ENCODE measurements around the gene SPATC1L. TPM values are rescaled to one million over a fixed set of nuclear protein-coding genes. Genes with fewer than 3 reads are reported as not detected.

The SPATC1L gene
- total RNA-seq, 1 donor from 2014 or later: 58.7 TPM

DNA sequence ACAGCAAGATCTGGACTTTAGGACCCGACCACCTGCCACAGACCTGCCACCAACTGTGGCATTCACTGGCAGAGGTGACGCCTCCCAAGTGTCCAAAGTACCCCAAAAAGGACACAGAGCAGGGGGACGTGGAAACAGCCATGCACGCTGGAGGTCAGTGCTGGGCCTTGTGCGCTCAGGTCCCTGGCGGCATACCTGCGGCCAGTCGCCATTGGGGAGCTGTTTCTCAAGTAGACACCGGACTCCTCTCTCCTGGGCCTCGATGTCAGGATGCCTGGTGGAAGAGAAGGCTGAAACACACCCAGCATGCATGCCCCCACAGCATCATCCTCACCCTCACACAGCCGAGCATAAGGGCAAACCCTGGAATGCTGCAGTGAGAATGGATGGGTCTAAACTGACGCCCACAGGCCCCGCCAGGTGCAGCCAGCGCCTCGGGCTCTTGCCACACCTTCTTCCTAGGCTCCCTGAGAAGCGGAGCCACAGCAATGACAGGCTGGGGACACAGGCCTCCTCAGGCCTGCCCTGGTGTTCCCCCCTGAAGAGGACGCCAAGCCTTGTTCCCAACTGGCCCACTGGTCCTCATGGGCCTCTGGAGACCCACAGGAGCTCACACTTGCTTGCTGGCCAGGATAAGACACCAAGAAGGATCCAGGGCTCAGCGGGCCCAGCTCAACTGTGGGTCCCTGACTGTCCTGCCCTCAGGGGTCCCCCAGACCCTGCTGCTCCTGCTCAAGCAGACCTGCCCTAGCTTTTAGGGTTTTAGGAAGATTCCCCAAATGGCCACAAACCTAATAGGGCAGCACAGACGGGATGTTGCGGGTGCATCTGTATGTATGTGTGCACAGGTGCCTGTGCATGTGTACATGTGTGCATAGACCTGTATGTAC is 7.7 kb upstream of the SPATC1L start:
- DNase-seq: no peak
- Mint-ChIP-seq H3K27me3 (ENCODE audit: unreplicated experiment) (peaks cover 41% of the 10 kb centered on the region), H3K27ac (ENCODE audit: unreplicated experiment) (peak overlapping the region; percentile 68), H3K9me3 (ENCODE audit: unreplicated experiment) (peaks cover 18% of the 10 kb centered on the region), H3K4me3 (ENCODE audit: unreplicated experiment) (no peak overlapping the region), H3K4me1 (ENCODE audit: low read depth, unreplicated experiment) (peaks cover 51% of the 10 kb centered on the region), H3K36me3 (ENCODE audit: unreplicated experiment) (peaks cover 3% of the 10 kb centered on the region)
- no peak for TF ChIP-seq CTCF (IDR thresholded peaks at IDR 0.05; ENCODE audit: partially characterized antibody, unreplicated experiment)

DNA sequence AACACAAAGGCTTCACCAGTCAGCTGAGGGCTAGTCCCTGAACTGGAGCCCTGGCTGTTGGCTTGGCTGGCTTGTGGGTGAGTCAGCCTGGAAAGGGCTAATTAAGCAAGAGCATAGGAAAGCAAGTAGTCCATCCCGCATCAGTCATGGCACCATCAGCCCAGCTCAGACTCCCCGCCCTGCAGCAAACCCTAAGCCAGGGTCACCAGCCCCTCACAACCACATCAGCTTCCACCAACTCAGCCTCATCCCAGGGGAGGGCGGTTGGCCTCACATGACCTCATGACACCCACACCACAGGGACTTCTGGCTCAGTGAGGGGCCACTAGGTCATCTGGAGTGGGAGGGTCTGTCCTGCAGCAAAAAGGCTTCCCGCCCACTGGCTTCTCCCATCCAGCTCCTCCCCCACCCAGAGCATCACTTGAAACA is 7.0 kb upstream of the SPATC1L start:
- H3K36me3 Mint-ChIP-seq (ENCODE audit: unreplicated experiment): peaks cover 3% of the 10 kb centered on the region
- no peak overlapping the region for H3K4me3 Mint-ChIP-seq (ENCODE audit: unreplicated experiment)
- peaks cover 18% of the 10 kb centered on the region for H3K9me3 Mint-ChIP-seq (ENCODE audit: unreplicated experiment)
- no peak for DNase-seq
- TF ChIP-seq CTCF (IDR thresholded peaks at IDR 0.05; ENCODE audit: partially characterized antibody, unreplicated experiment): no peak
- peak overlapping the region; percentile 80 for H3K27ac Mint-ChIP-seq (ENCODE audit: unreplicated experiment)
- peaks cover 38% of the 10 kb centered on the region for H3K27me3 Mint-ChIP-seq (ENCODE audit: unreplicated experiment)
- peaks cover 48% of the 10 kb centered on the region for H3K4me1 Mint-ChIP-seq (ENCODE audit: low read depth, unreplicated experiment)

DNA sequence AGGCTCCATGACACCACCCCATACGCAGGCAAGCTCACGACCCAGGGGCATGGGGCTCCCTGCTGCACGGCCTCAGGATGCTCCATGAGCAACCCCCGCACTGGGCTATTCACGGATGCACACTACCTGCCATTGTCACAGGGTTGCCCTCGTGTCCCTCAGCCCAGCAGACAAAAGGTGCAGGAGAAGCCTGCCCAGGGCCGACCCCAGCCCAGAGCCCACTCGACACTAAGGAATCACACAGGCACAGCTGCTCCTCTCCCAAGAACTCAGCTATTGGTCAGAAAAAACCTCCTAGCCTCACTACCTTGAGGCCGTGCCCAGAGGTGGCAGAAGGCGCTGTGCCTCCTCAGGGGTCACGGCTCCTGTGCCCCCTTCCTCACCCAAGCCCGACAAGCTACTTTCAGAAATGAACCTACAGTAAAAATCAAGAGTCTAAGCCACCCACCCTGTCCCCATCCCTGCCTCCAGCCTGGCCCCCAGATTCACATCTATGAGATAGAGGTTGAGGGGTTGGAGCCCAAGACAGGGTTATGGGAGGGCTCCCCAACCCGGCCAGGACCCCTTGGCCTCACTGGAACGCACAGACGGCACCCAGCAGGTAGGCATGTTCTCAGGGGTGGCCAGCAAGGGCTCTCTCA is 6.4 kb upstream of the SPATC1L start:
- Mint-ChIP-seq H3K27me3 (ENCODE audit: unreplicated experiment) (peaks cover 38% of the 10 kb centered on the region), H3K4me3 (ENCODE audit: unreplicated experiment) (peak overlapping the region; percentile 20), H3K27ac (ENCODE audit: unreplicated experiment) (peak overlapping the region; percentile 80), H3K4me1 (ENCODE audit: low read depth, unreplicated experiment) (peaks cover 48% of the 10 kb centered on the region), H3K36me3 (ENCODE audit: unreplicated experiment) (peaks cover 3% of the 10 kb centered on the region), H3K9me3 (ENCODE audit: unreplicated experiment) (peaks cover 18% of the 10 kb centered on the region)
- DNase-seq: no peak
- no peak for TF ChIP-seq CTCF (IDR thresholded peaks at IDR 0.05; ENCODE audit: partially characterized antibody, unreplicated experiment)

DNA sequence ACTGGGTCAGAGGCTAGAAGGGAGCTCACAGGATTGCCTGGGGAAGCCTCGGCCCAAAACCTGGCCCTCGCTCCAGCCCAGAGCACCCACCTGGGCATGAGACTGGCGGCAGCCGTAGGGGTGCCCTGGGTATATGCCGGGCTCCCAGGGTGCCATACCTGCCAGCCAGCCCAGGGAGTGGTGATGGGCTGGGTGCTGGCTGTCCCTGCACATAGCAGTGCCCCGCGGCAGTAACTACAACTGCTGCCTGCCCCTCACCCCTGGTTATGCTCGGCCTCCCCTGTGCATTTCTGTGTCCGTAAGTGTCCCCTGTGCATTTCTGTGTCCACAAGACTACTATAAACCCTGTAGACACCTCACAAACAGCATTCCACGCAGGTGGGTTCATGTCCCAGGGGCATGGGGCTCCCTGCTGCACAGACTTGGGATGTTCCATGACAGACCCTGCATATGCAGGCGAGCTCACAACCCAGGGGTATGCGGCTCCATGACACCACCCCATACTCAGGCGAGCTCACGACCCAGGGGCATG is 5.8 kb upstream of the SPATC1L start:
- H3K27me3 Mint-ChIP-seq (ENCODE audit: unreplicated experiment): peaks cover 36% of the 10 kb centered on the region
- H3K4me1 Mint-ChIP-seq (ENCODE audit: low read depth, unreplicated experiment): peaks cover 49% of the 10 kb centered on the region
- no peak for DNase-seq
- H3K9me3 Mint-ChIP-seq (ENCODE audit: unreplicated experiment): peaks cover 24% of the 10 kb centered on the region
- peaks cover 3% of the 10 kb centered on the region for H3K36me3 Mint-ChIP-seq (ENCODE audit: unreplicated experiment)
- no peak for TF ChIP-seq CTCF (IDR thresholded peaks at IDR 0.05; ENCODE audit: partially characterized antibody, unreplicated experiment)
- no peak overlapping the region for H3K4me3 Mint-ChIP-seq (ENCODE audit: unreplicated experiment)
- peak overlapping the region; percentile 97 for H3K27ac Mint-ChIP-seq (ENCODE audit: unreplicated experiment)

Data from glutamatergic neuron (in vitro differentiated cells).